Upper lobe of right lung (tissue), 1 donor: ENCODE data around the gene MUC5AC. TPM values are rescaled to one million over a fixed set of nuclear protein-coding genes. Genes with fewer than 3 reads are reported as not detected.
A peak's percentile ranks its signal among the peaks of the same experiment; 100 is the strongest.

ENCODE experiments used
- ATAC-seq: fragments of 200-7000 bp; cut with Tn5 transposase; one replicate; pipeline ENCODE4 v1.9.1; 2020; ENCODE audit warnings: mild to moderate bottlenecking, moderate library complexity
- DNase-seq: peaks from one replicate; pipeline ENCODE4 v3.0.0-alpha.2; 2020
- H3K27ac ChIP-seq: fragments of 200-600 bp; one replicate; pipeline ENCODE4 v1.8.0; 2022
- H3K27me3 ChIP-seq: fragments of 200-600 bp; one replicate; pipeline ENCODE4 v1.8.0; 2022; ENCODE audit warnings: mild to moderate bottlenecking
- H3K36me3 ChIP-seq: fragments of 200-600 bp; one replicate; pipeline ENCODE4 v1.8.0; 2022
- H3K4me1 ChIP-seq: fragments of 200-600 bp; one replicate; pipeline ENCODE4 v1.8.0; 2022
- H3K4me3 ChIP-seq: fragments of 200-600 bp; one replicate; pipeline ENCODE4 v1.8.0; 2022; ENCODE audit warnings: mild to moderate bottlenecking
- H3K9me3 ChIP-seq: fragments of 200-600 bp; one replicate; pipeline ENCODE4 v1.8.0; 2022
- CTCF ChIP-seq: fragments of 200-600 bp; IDR thresholded peaks from one replicate; pipeline ENCODE4 v1.8.0; 2022; ENCODE audit warnings: antibody characterized with exemption
- intact Hi-C: fragments of 100-400 bp; cut with DNase I; formaldehyde crosslinking; loops from one replicate; pipeline ENCODE4 v1.11.0; 2022
- total RNA-seq: library from RNA; stranded (reverse); fragmentation: NEBNext Ultra II Directional; extraction: Animal tissue kit (Norgen Biotek cat#: 25700); gene quantifications from one replicate; pipeline ENCODE4 v1.2.1, GENCODE V29; 2021
- donor health status: DM: no; HTN: yes; CAD: no; lungs with severe emphysema.

MUC5AC gene
- total RNA-seq, 1 donor from 2014 or later = not detected

- peaks cover 10% of the 10 kb centered on the region for H3K27me3 ChIP-seq
- H3K4me3 ChIP-seq = no peak overlapping the region
- intact Hi-C loops = no loop called here
- no peak overlapping the region for H3K27ac ChIP-seq
- DNase-seq (no peak), ATAC-seq (no peak)
- no peaks in the 10 kb centered on the region for H3K9me3 ChIP-seq
- H3K36me3 ChIP-seq = no peaks in the 10 kb centered on the region
- H3K4me1 ChIP-seq = no peaks in the 10 kb centered on the region
- no peak for TF ChIP-seq CTCF
These were observed 40.9 kb upstream of the MUC5AC start for GRCh38 chr11:1116666-1117390.

- no peak overlapping the region for H3K27ac ChIP-seq
- H3K9me3 ChIP-seq = no peaks in the 10 kb centered on the region
- TF ChIP-seq CTCF = no peak
- no peak overlapping the region for H3K4me3 ChIP-seq
- intact Hi-C loops = no loop called here
- H3K36me3 ChIP-seq = no peaks in the 10 kb centered on the region
- DNase-seq = no peak
- ATAC-seq = no peak
- H3K4me1 ChIP-seq = no peaks in the 10 kb centered on the region
- peaks cover 19% of the 10 kb centered on the region for H3K27me3 ChIP-seq
These were observed 39.8 kb upstream of the MUC5AC start for GRCh38 chr11:1117992-1118391.

GRCh38 chr11:1118755-1119603 is 38.8 kb upstream of the MUC5AC start:
- peaks cover 19% of the 10 kb centered on the region for H3K27me3 ChIP-seq
- H3K4me3 ChIP-seq = no peak overlapping the region
- DNase-seq = peak; percentile 36
- no peaks in the 10 kb centered on the region for H3K36me3 ChIP-seq
- intact Hi-C loops = no loop called here
- no peaks in the 10 kb centered on the region for H3K4me1 ChIP-seq
- no peak for ATAC-seq
- no peaks in the 10 kb centered on the region for H3K9me3 ChIP-seq
- no peak for TF ChIP-seq CTCF
- no peak overlapping the region for H3K27ac ChIP-seq

GRCh38 chr11:1119604-1120146 is 38.1 kb upstream of the MUC5AC start:
- Histone ChIP-seq H3K4me1 (no peaks in the 10 kb centered on the region), H3K36me3 (no peaks in the 10 kb centered on the region), H3K27me3 (peaks cover 19% of the 10 kb centered on the region), H3K9me3 (no peaks in the 10 kb centered on the region), H3K4me3 (no peak overlapping the region), H3K27ac (no peak overlapping the region)
- intact Hi-C loops = no loop called here
- no peak for TF ChIP-seq CTCF
- ATAC-seq (no peak), DNase-seq (peak; percentile 42)

- no peak for ATAC-seq
- intact Hi-C loops = no loop called here
These were observed 37.0 kb upstream of the MUC5AC start for GRCh38 chr11:1120532-1121330.

More at GRCh38 chr11:1120532-1121330, 37.0 kb upstream of the MUC5AC start:
- peaks cover 19% of the 10 kb centered on the region for H3K27me3 ChIP-seq
- H3K27ac ChIP-seq = no peak overlapping the region
- no peak for DNase-seq
- H3K9me3 ChIP-seq = no peaks in the 10 kb centered on the region
- no peaks in the 10 kb centered on the region for H3K4me1 ChIP-seq
- H3K36me3 ChIP-seq = no peaks in the 10 kb centered on the region
- no peak overlapping the region for H3K4me3 ChIP-seq
- no peak for TF ChIP-seq CTCF
